Spleen (tissue), 7 donors: ENCODE results near the gene PRDX6.

Experiments used
- POLR2A ChIP-seq, 3 donors: fragments of 450-650 bp; IDR thresholded peaks; one replicate each; pipeline ENCODE4 v1.5.1; 2017; ENCODE audit warnings: antibody characterized with exemption in 3 of 3, mild to moderate bottlenecking in 1 of 3
- POLR2AphosphoS5 ChIP-seq, 3 donors: sonication (generic); formaldehyde crosslinking; IDR thresholded peaks; one replicate each; pipeline ENCODE4 v1.5.1; 2017; ENCODE audit warnings: antibody characterized with exemption in 3 of 3
- TF ChIP-seq, protein P1 (sequence below), 11 experiments: fragments of 200-600 bp in 7 of 11; fragments of 450-650 bp in 4 of 11; sonication (generic) in 4 of 11; IDR thresholded peaks in 8 of 11; conservative IDR thresholded peaks in 3 of 11; 1 replicate in 7 of 11; 2 replicates in 4 of 11; pipeline versions ENCODE4 v1.4.0 to v1.8.0; 2016 to 2021; ENCODE audit warnings: antibody characterized with exemption in 11 of 11, inconsistent platforms in 4 of 11, mild to moderate bottlenecking in 1 of 11
- donor health status: DM: no; HTN: no; CAD: no; lungs with moderate emphysema.
- donor health status: DM: no; HTN: no; CAD: no.
- donor health status: DM: no; HTN: no; CAD: no.

DNA sequence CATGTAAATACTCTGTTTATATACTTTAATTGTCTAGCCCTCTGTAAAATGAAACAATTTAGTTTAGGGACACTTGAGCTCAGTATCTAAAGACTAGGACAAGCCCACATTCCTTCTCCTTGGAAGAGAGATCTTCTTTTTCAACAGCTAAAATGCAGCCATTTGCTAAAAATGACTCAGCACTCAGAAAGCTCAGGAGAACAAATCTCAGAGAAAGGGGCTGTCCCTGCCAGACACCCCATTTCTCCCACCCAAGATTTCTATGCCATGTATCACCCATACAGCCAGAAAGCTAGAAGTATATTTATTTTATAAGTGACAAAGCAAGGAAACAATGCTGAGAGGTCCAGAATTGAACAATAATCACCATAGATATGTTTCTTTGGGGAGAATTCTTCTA lies 23.2 kb upstream of the PRDX6 start:
- TF ChIP-seq, protein P1, sequence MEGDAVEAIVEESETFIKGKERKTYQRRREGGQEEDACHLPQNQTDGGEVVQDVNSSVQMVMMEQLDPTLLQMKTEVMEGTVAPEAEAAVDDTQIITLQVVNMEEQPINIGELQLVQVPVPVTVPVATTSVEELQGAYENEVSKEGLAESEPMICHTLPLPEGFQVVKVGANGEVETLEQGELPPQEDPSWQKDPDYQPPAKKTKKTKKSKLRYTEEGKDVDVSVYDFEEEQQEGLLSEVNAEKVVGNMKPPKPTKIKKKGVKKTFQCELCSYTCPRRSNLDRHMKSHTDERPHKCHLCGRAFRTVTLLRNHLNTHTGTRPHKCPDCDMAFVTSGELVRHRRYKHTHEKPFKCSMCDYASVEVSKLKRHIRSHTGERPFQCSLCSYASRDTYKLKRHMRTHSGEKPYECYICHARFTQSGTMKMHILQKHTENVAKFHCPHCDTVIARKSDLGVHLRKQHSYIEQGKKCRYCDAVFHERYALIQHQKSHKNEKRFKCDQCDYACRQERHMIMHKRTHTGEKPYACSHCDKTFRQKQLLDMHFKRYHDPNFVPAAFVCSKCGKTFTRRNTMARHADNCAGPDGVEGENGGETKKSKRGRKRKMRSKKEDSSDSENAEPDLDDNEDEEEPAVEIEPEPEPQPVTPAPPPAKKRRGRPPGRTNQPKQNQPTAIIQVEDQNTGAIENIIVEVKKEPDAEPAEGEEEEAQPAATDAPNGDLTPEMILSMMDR (IDR thresholded peaks at IDR 0.05 in 8 of 11, conservative IDR thresholded peaks at IDR 0.05 in 3 of 11) = no peak
- TF ChIP-seq POLR2AphosphoS5 (IDR thresholded peaks at IDR 0.05) (no peak), POLR2A (IDR thresholded peaks at IDR 0.05) (no peak)
